B cell (primary cell): ENCODE measurements around the gene PCDHGA3. TPM values are rescaled to one million over a fixed set of nuclear protein-coding genes. Genes with fewer than 3 reads are reported as not detected.

ENCODE experiments used
- ATAC-seq: fragments of 200-7000 bp; cut with Tn5 transposase; one replicate; pipeline ENCODE4 v1.10.0; 2021; ENCODE audit warnings: low read depth, mild to moderate bottlenecking, moderate number of reproducible peaks, moderate library complexity
- CTCF ChIA-PET: fragments of 350-600 bp; sonication (Branson Sonifier 250); formaldehyde crosslinking; loops from one replicate; lab custom pipeline; 2021; ENCODE audit warnings: antibody characterized with exemption, inconsistent platforms; lab: Charles Lee
- POLR2A ChIA-PET: fragments of 350-600 bp; sonication (Branson Sonifier 250); formaldehyde crosslinking; loops from one replicate; lab custom pipeline; 2021; ENCODE audit warnings: antibody characterized with exemption; lab: Charles Lee
- DNase-seq: peaks from one replicate; pipeline ENCODE4 v3.0.0; 2013
- H2AFZ ChIP-seq: 2 replicates; pipeline ENCODE4 v1.6.1; 2012; ENCODE audit warnings: mild to moderate bottlenecking, low read depth, low read length; ENCODE audit not compliant: insufficient read depth, poor library complexity, severe bottlenecking
- H3K27ac ChIP-seq, 2 donors: 1 replicate in 1 of 2; 2 replicates in 1 of 2; pipeline ENCODE4 v1.5.1; 2012 to 2013; ENCODE audit warnings: low read length in 2 of 2, mild to moderate bottlenecking in 2 of 2, moderate library complexity in 1 of 2
- H3K27me3 ChIP-seq, 4 experiments: fragments of 200-600 bp in 1 of 4; sonication (generic) in 1 of 4; replicated peaks in 1 of 4; 1 replicate in 2 of 4; 2 replicates in 2 of 4; pipeline versions ENCODE4 v1.6.1 to v1.7.0; 2013 to 2016; ENCODE audit warnings: low read length in 3 of 4, mild to moderate bottlenecking in 2 of 4, mixed read lengths in 1 of 4, moderate library complexity in 1 of 4; ENCODE audit not compliant: insufficient read depth in 4 of 4, control insufficient read depth in 3 of 4; ENCODE audit errors: control extremely low read depth in 1 of 4
- H3K36me3 ChIP-seq, 2 experiments: replicated peaks in 1 of 2; 1 replicate in 1 of 2; 2 replicates in 1 of 2; pipeline versions ENCODE4 v1.6.1 to v1.7.1; 2013; ENCODE audit warnings: low read length in 1 of 2; ENCODE audit not compliant: insufficient read depth in 2 of 2, control insufficient read depth in 1 of 2; ENCODE audit errors: control extremely low read depth in 1 of 2, extremely low read depth in 1 of 2
- H3K4me1 ChIP-seq, 2 donors: fragments of 200-600 bp in 1 of 2; sonication (generic) in 1 of 2; 1 replicate in 1 of 2; 2 replicates in 1 of 2; pipeline versions ENCODE4 v1.5.1 to v1.6.1; 2013 to 2017; ENCODE audit warnings: low read length in 2 of 2; ENCODE audit not compliant: control insufficient read depth in 2 of 2, insufficient read depth in 2 of 2
- H3K4me2 ChIP-seq: replicated peaks from 2 replicates; pipeline ENCODE3; 2012; ENCODE audit warnings: mild to moderate bottlenecking, low read depth, low read length; ENCODE audit not compliant: poor library complexity, severe bottlenecking
- H3K4me3 ChIP-seq, 5 experiments: fragments of 200-600 bp in 1 of 5; sonication (generic) in 1 of 5; 1 replicate in 3 of 5; 2 replicates in 2 of 5; pipeline versions ENCODE4 v1.5.1 to v1.7.0; 2011 to 2016; ENCODE audit warnings: low read length in 4 of 5, mild to moderate bottlenecking in 4 of 5, low read depth in 2 of 5, control low read depth in 1 of 5, moderate library complexity in 1 of 5; ENCODE audit not compliant: insufficient read depth in 1 of 5; ENCODE audit errors: control extremely low read depth in 1 of 5, extremely low read depth in 1 of 5
- H3K79me2 ChIP-seq: fragments of 200-600 bp; sonication (generic); one replicate; pipeline ENCODE4 v1.6.0; 2016; ENCODE audit warnings: low read length; ENCODE audit not compliant: control insufficient read depth, insufficient read depth
- H3K9ac ChIP-seq: fragments of 200-600 bp; sonication (generic); 2 replicates; pipeline ENCODE4 v1.6.1; 2017; ENCODE audit warnings: mild to moderate bottlenecking, low read length, moderate library complexity
- H3K9me3 ChIP-seq, 3 donors: one replicate each; pipeline versions ENCODE4 v1.6.1 to v1.7.1; 2013; ENCODE audit warnings: low read length in 2 of 3; ENCODE audit not compliant: control insufficient read depth in 2 of 3, insufficient read depth in 1 of 3; ENCODE audit errors: control extremely low read depth in 1 of 3
- H4K20me1 ChIP-seq: 2 replicates; pipeline ENCODE4 v1.6.0; 2012; ENCODE audit warnings: mild to moderate bottlenecking, low read length; ENCODE audit not compliant: insufficient read depth, control insufficient read depth, poor library complexity, severe bottlenecking
- H3K27ac Mint-ChIP-seq: one replicate; pipeline ENCODE4 v1.8.0; 2021; ENCODE audit warnings: mixed read lengths
- H3K27me3 Mint-ChIP-seq: one replicate; pipeline ENCODE4 v1.8.0; 2021; ENCODE audit warnings: mixed read lengths
- H3K4me1 Mint-ChIP-seq: one replicate; pipeline ENCODE4 v1.8.0; 2021; ENCODE audit warnings: mixed read lengths
- H3K4me3 Mint-ChIP-seq: one replicate; pipeline ENCODE4 v1.8.0; 2021; ENCODE audit warnings: mixed read lengths
- H3K9me3 Mint-ChIP-seq: one replicate; pipeline ENCODE4 v1.8.0; 2022; ENCODE audit warnings: mixed read lengths; ENCODE audit not compliant: insufficient read depth
- CTCF ChIP-seq: fragments of 200-600 bp; IDR thresholded peaks from one replicate; pipeline ENCODE4 v1.8.0; 2022; ENCODE audit warnings: antibody characterized with exemption, mild to moderate bottlenecking
- EZH2 ChIP-seq: IDR thresholded peaks from 2 replicates; pipeline ENCODE4 v1.6.1; 2012; ENCODE audit warnings: borderline replicate concordance, low read depth, mild to moderate bottlenecking, moderate library complexity, low read length; ENCODE audit not compliant: insufficient read depth, poor library complexity, severe bottlenecking
- WGBS: methylation state at CpG from one replicate; pipeline ENCODE4 v1.1.5; 2013; ENCODE audit warnings: missing lambda C conversion rate; ENCODE audit not compliant: insufficient coverage; 5-methylcytosine and 5-hydroxymethylcytosine counted together
- intact Hi-C: fragments of 100-400 bp; cut with micrococcal nuclease; formaldehyde crosslinking; loops from one replicate; pipeline ENCODE4 v1.10.0; 2022
- polyA plus RNA-seq: library from polyadenylated mRNA; depleted of rRNA; stranded (reverse); fragments of >200 nt; gene quantifications from 2 replicates; pipeline ENCODE4 v1.2.3, GENCODE V29; 2012
- total RNA-seq, 2 donors: library from RNA; stranded (reverse); fragments of 120-200 nt in 1 of 2; gene quantifications; 1 replicate in 1 of 2; 2 replicates in 1 of 2; pipeline versions ENCODE4 v1.2.3 to v1.2.4, GENCODE V29; 2013 to 2022

The PCDHGA3 gene
- total and polyA plus RNA-seq, 2 donors (not counting 1 experiment from before 2014, with no cell fraction given): 0.10 to 0.32 TPM

GRCh38 chr5:141354900-141355469 lies 11.4 kb downstream of the PCDHGA3 start, which contains the start of gene PCDHGA4:
Gene PCDHGA4 (plus strand): TSS chr5:141355021. CDS start chr5:141355108, 87 bp downstream.
- H3K27me3 Mint-ChIP-seq: peaks cover 54% of the 10 kb centered on the region
- ATAC-seq (no peak), DNase-seq (no peak)
- Histone ChIP-seq H4K20me1 (no peaks in the 10 kb centered on the region), H3K4me3 (no peak within 1 kb of the TSS), H3K27ac (no peak within 1 kb of the TSS), H2AFZ (peak within 1 kb of the TSS; percentile 20), H3K9ac (no peak within 1 kb of the TSS), H3K36me3 (no peaks in the 10 kb centered on the region), H3K27me3 (peaks cover 0 to 58% (median 33%) of the 10 kb centered on the region in 4 experiments), H3K4me1 (no peaks in the 10 kb centered on the region), H3K79me2 (no peaks in the 10 kb centered on the region), H3K4me2 (no peak within 1 kb of the TSS), H3K9me3 (peaks cover 2 to 48% (median 26%) of the 10 kb centered on the region in 3 donors)
- H3K9me3 Mint-ChIP-seq: peaks cover 12% of the 10 kb centered on the region
- CTCF ChIA-PET: interaction anchor here (1.1 to 1.6 kb wide), 2 partner anchors 202 to 211 kb away, joined by 3 to 4 read pairs; no protein-coding TSS in a partner anchor
- intact Hi-C loops: no loop called here
- no peak within 1 kb of the TSS for H3K27ac Mint-ChIP-seq
- WGBS: 32% methylated on average over 29 of the region's 29 CpGs
- peaks cover 2% of the 10 kb centered on the region for H3K4me1 Mint-ChIP-seq
- POLR2A ChIA-PET: no interaction called here
- H3K4me3 Mint-ChIP-seq: no peak within 1 kb of the TSS
- TF ChIP-seq CTCF (peak; percentile 58), EZH2 (no peak)

- CTCF ChIA-PET: interaction anchor here (1.1 to 1.6 kb wide), 2 partner anchors 202 to 210 kb away, joined by 3 to 4 read pairs; no protein-coding TSS in a partner anchor
- 63% methylated on average over 24 of the region's 24 CpGs for WGBS
Measured at GRCh38 chr5:141355641-141356040, 12.0 kb downstream of the PCDHGA3 start.

More at GRCh38 chr5:141355641-141356040, 12.0 kb downstream of the PCDHGA3 start:
- TF ChIP-seq CTCF (no peak), EZH2 (no peak)
- Histone ChIP-seq H3K4me3 (no peak overlapping the region), H3K4me1 (no peaks in the 10 kb centered on the region), H3K79me2 (no peaks in the 10 kb centered on the region), H4K20me1 (no peaks in the 10 kb centered on the region), H3K27me3 (peaks cover 0 to 58% (median 33%) of the 10 kb centered on the region in 4 experiments), H2AFZ (no peak overlapping the region), H3K27ac (no peak overlapping the region), H3K4me2 (no peak overlapping the region), H3K9ac (no peak overlapping the region), H3K36me3 (no peaks in the 10 kb centered on the region), H3K9me3 (peaks cover under 1 to 49% (median 29%) of the 10 kb centered on the region in 3 donors)
- Mint-ChIP-seq H3K4me1 (peaks cover 2% of the 10 kb centered on the region), H3K4me3 (no peak overlapping the region), H3K27ac (no peak overlapping the region), H3K9me3 (peaks cover 12% of the 10 kb centered on the region), H3K27me3 (peaks cover 55% of the 10 kb centered on the region)
- ATAC-seq (no peak), DNase-seq (no peak)
- POLR2A ChIA-PET: no interaction called here
- intact Hi-C loops: no loop called here
